Ecto neural progenitor cell (in vitro differentiated cells): Measurements from ENCODE around the gene GLTPD2.

Source experiments
- DNase-seq: peaks from one replicate; pipeline ENCODE4 v3.0.0-alpha.2; 2018; ENCODE audit warnings: low spot score

The GLTPD2 gene

DNA sequence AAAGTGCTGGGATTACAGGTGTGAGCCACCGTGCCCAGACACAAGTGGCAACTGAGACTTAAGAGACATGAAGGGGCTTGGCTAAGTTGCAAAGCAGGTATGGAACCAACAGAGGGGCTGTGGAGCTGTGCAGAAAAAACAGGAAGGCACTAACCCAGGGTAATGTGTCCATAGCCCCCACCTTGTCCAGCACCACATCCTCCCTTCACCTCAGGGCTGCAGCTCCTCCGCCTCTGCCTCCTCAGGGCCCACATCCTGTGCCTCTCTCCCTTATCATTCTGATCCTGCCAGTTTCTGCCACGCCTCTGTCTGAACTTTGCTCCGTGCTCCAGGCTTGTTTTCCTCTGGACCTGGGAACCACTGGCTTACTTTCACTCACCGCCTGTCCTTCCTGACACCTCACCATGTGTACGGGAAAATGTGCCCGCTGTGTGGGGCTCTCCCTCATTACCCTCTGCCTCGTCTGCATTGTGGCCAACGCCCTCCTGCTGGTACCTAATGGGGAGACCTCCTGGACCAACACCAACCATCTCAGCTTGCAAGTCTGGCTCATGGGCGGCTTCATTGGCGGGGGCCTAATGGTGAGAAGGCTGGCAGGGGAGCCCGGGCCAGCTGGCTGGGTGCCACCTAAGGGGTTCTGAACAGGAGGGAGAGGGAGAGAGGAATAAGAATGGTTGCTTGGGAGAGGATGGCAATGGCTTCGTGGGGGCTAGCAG is 17.1 kb upstream of the GLTPD2 start, which contains the start of gene TM4SF5:
TM4SF5 (plus strand) TSS at position 368 of the 716 bp plus-strand sequence; CDS start at position 405, 37 bp downstream.
- DNase-seq = no peak

DNA sequence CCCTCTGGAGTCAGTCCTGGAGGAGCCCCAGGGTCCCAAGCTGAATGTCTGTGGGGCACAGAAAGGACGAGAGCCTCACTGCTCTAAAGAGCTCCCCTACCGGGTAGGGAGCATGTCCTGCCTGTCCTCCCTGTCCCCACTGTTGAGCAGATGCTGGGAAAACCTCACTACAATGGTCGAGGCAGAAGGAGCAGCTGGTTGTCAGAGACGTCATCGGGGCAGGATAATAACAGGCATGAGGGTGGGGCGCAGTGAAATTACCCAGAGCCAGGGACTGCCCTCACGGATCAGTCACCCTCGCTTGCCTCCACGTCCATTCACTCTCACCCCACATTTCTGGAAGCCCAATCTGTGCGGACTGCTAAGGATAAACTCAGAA is 16.5 kb upstream of the GLTPD2 start:
- DNase-seq = no peak

DNA sequence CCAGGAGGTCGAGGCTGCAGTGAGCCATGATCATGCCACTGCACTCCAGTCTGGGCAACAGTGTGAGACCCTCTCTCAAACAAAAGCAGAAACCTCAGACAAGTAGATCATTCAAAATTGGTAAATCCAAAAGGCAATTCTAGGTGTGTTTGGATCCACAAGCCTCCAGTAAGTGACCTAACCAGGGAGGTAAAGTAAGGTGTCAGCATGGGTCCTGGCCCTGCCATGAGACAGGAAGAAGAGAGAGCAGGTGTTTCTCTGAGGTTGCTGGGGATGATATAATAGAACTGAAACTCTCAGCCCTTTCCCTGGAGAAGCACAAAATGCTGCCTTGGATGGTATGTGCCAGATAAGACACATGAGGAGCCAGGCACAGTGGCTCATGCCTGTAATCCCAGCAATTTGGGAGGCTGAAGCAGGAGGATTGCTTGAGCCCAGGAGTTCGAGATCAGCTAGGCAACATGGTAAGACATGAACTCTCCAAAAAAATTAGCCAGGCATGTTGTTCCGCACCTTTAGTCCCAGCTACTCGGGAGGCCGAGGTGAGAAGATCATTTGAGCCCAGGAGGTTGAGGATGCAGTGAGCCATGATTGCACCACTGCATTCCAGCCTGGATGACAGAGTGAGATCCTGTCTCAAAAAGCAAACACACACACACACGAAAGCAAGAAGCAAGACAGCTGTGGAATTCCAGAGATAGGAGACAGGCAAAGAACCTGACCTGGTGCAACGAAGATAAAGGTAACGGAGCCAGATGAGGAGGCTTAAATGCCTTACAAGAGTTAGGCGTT is 10.6 kb upstream of the GLTPD2 start:
- DNase-seq = no peak

DNA sequence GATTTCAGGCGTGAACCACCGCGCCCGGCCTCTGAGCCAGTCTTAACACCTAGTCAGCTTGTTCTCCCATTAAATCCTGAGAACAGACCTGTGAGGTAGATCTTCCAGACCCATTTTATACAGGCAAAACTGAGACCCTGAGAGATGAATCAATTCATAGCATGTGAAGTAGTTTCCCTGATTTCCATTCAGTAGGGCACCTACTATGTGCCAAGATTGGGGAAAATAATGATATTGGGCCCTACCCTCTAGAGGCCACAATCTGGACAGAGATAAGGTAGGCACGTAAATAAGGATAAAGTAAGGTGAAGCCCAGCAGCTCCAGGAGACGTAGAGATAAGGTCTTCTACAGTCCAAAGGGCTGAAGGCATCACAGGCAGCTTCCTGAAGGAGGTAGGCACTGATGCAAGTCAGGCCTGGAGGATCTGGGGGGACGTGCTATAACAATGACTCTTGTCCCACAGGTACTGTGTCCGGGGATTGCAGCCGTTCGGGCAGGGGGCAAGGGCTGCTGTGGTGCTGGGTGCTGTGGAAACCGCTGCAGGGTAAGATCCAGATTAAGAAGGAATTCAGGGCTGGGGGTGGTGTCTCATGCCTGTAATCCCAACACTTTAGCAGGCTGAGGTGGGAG is 8.3 kb upstream of the GLTPD2 start:
- no peak for DNase-seq

DNA sequence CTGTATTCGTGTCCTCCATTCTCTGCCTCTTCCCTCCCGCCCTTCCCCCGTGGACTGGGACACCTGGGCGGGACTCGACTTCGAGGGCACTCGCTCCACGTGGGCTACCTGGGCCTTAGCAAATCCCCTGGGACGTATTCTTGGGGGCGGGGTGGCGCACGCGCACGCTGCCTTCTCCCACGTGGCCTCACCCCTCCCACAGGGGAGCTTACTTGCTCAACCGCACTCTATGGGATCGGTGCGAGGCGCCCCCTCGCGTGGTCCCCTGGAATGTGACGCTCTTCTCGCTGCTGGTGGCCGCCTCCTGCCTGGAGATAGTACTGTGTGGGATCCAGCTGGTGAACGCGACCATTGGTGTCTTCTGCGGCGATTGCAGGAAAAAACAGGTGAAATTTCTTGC is 6.1 kb upstream of the GLTPD2 start:
- DNase-seq = no peak

DNA sequence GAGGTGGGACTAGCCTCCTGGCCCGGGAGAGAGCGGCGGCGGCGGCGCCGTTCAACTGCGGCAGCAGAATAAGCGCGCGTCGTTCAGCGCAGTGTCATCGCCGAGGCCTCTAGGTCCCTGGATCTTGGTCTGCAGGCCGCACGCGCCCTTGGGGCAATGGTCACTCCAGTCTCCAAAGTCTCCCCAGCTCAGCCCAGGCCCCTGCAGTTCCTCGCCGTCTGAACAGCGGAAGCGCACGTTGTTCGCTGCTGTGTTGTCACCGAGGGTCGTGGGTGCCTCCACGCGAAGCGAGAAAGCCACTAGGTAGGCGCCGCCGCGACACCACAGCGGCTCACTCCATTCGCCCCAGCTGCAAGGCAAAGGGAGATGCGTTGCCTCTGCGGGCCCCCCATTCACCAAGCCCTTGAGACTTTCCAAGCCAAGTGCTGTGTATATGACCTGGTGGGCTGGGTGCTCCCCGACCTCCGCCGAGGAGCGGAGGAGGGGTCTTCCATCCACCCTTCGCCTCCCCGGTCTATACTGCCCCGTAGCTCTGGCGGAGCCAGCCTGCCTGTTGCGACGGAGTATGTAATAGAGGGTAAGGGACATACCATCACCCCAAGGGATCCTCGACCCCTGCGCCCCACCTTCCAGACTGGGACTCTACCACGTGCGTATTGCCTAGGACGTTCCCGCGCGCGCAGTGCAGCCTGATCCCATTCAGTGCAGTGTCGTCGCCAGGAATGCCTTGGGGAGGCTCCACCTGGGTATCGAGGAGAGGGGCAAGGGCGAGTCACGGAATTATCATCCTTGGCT is 3.3 kb upstream of the GLTPD2 start:
- no peak for DNase-seq

DNA sequence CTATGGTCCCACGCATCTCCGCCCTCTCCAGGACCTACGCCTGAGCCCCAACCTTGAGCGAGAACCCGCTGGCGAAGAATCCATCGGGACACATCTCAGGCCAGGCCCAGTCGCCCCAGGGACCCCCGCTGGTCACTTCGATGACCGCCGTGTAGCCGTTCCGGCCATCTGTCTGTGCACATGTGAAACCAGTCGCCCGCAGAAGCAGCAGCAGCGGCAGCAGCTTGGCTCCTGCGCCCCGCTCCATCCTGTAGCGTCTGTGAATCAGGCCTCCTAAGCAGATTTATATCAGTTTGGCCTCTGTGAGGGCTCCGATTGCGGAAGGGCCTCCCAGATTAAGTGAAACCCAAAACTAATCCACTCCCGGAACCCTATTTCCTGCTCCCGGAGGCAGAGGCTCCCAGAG is 2.7 kb upstream of the GLTPD2 start, which contains the start of gene VMO1:
VMO1 (minus strand) TSS at position 259 of the 406 bp plus-strand sequence; CDS start at position 247, 12 bp downstream.
- peak; percentile 69 for DNase-seq

DNA sequence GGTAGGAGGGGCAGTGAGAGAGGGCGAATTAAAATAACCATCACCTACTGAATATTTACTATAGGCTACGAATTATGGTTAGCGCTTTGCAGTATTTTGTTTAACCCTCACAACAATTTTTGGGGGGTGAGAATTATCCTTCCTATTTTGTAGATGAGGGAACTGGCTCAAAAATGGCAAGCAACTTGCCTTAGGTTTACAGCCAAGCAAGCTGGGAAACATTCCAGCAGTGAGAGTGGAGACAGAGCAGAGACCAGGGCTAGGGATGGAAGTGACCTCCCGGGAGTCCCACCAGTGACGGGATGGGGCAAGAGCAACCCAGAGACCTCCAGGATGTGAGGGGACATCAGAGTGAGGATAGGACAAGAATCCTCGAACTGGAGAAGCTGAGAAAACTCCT is 2.2 kb upstream of the GLTPD2 start:
- DNase-seq = no peak

DNA sequence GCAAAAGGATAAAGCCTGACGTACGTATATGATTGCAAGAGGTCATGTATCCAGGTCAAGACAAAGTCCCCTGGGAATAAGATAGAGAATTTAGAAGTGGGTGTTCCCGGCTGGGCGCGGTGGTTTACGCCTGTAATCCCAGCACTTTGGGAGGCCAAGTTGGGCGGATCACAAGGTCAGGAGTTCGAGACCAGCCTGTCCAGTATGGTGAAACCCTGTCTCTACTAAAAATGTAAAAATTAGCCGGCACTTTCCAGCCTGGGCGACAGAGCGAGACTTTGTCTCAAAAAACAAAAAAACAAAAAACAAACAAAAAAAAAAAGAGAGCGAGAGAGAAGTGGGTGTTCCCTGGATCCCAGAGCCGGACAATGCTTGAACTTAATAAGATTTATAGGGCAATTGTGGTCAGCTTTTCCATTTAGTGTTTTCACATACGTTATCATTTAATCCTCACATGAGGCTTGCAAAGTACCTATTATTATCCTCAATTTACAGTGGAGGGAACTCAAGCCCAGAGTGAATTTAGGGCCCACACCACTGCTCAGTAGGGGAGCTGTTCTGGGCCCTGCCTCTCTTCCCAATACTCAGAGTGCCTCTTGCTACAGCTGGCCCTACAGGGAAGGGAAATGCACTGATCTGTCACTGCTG is 481 bp upstream of the GLTPD2 start:
- DNase-seq = no peak

DNA sequence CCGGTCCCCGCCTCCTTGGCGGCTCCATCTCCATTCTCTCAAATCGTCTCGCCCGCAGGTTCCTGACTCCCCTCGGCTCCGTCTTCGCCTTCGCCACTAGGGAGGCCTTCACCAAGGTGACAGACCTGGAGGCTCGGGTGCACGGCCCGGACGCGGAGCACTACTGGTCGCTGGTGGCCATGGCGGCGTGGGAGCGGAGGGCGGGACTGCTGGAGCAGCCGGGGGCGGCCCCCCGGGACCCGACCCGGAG is 862 bp downstream of the GLTPD2 start:
- DNase-seq = no peak

DNA sequence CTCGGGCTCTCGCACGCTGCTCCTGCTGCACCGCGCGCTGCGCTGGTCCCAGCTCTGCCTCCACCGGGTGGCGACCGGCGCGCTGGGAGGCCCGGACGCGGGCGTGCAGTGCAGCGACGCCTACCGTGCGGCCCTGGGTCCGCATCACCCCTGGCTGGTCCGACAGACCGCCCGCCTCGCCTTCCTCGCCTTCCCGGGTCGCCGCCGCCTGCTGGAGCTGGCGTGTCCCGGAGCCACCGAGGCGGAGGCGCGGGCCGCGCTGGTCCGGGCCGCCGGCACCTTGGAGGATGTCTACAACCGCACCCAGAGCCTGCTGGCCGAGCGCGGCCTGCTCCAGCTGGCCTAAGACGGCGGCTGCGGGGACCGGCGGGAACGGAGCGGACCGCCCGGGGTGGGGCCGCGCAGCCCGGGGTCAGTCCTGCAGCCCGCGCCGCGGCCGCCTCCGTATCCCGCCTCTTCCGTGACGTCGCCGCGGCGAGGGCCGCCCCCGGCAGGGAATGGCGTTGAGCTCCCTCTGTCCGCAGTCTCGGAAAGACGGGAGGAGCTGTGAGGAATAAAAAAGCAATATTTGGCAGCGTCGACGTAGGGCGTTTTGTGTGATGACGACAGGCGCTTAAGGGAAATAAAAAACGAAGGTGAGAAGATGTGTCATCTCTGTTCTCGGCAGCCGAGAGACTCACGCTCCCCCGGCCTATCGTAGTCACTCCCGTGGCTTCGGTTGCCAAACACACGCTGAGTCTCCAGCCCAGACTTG is 1.4 kb downstream of the GLTPD2 start:
- peak; percentile 95 for DNase-seq

DNA sequence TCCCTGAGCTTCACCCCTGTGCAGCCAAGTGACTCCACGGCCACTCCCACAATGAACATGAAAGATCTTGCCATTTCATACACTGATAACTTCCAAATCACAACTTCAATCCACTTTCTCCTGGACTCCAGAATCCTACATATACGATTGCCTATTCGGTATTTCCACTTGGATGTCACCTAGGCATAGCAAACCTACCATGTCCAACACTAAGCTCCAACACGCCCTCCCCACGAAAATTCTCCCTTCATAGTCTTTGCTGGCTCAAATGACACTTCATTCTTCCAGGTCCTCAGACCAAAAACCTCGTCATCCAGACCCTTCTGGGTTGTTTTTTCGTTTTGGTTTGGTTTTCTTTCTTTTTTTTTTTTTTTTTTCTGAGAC is 1.9 kb downstream of the GLTPD2 start:
- DNase-seq = no peak

DNA sequence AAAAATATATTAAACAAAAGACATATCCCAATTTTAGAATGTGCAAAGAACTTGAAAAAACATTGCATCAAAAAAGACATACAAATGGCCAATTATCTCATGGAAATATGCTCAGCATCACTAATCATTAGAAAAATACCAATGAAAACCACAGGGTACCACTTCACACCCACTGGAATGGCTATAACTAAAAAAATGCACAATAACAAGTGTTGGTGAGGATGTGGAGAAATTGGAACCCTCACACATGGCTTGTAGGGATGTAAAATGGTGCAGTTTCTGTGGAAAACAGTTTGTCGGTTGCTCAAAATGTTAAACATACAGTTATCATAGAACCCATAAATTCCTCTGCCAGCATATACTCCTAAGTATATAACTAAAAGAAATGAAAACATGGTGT is 6.4 kb downstream of the GLTPD2 start:
- no peak for DNase-seq

DNA sequence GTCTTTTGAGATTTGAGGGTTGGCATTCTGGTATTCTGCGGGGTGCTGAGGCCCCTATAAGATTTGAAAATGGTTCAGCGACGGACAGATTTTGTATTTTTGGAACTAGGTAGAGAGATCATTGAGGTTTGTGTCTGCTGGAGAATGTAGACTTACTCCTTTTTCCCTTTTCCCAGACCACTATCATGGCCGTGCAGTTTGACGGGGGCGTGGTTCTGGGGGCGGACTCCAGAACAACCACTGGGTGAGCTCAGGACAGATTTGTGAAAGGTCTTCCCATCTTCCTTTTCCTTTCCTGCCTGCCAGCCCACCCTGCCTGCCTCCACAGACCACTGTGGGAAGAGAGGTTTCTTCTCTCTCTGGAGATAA is 7.8 kb downstream of the GLTPD2 start:
- peak; percentile 69 for DNase-seq

DNA sequence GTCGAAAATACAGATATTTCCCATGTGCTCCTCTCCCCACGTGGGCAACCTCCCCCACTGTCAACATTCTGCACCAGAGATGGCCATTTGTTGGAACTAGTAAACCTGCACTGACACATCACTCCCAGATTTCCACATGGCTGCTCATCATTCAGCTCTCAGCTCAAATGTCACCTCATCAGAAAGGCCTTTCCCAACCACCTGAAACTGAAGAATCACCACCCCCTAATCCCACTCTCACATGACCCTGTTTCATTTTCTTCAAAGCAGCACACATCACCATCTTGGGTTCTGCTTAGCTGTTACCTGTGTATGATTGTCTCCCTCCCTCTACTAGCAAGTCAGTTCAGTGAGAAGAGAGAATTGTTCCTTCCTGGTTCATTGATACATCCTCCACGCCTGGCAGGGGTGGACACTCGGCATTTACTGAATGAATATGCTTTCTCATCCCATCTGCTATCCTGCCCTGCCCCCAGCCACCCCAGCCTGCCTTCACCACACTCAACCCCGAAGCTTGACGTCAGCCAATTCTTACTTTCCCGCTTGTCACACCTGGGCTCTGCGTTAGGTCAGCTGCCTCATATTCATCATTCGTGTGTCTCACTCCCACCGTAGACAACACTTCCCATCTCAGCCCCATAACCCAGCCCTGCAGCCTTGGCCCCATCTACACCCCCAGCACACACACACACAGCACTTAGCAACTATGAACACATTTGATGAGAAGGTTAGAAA is 11.9 kb downstream of the GLTPD2 start:
- DNase-seq = no peak

DNA sequence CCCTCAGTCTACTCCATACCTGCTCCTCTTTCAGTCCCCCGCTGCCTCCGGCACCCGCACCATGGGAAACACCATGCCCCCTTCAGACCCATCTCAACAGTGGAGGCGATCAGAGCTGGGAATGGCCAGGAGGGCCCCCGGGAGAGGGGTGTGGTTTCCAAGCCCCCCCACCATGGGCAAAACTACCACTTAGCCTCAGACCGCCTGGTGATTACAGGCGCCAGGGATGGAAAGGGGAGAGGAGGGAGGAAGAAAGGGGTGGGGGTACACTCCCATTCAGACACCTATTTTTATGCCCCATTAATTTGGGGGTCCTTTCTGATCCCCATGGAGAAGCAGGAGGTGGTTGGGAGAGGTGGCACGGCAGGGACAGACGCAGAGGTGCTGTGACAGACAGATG is 13.5 kb downstream of the GLTPD2 start, which contains the start of gene C17orf114:
C17orf114 (minus strand) TSS at position 101 of the 400 bp plus-strand sequence.
- no peak for DNase-seq

DNA sequence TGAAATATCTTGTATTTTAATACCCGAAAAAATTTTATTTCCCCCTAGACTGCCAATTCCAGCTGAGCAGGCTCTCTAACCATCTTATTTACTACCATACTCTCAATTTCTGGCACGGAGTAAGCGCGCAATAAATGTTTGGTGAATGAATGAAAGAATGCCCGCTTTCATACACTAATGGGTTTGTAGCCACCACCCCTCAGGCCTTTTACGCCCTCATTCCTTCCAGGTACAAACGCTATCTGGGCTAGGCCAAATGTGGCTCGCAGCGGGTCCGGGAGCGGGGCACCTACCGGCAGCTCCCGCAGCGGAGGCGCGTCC is 17.7 kb downstream of the GLTPD2 start:
- DNase-seq = no peak

DNA sequence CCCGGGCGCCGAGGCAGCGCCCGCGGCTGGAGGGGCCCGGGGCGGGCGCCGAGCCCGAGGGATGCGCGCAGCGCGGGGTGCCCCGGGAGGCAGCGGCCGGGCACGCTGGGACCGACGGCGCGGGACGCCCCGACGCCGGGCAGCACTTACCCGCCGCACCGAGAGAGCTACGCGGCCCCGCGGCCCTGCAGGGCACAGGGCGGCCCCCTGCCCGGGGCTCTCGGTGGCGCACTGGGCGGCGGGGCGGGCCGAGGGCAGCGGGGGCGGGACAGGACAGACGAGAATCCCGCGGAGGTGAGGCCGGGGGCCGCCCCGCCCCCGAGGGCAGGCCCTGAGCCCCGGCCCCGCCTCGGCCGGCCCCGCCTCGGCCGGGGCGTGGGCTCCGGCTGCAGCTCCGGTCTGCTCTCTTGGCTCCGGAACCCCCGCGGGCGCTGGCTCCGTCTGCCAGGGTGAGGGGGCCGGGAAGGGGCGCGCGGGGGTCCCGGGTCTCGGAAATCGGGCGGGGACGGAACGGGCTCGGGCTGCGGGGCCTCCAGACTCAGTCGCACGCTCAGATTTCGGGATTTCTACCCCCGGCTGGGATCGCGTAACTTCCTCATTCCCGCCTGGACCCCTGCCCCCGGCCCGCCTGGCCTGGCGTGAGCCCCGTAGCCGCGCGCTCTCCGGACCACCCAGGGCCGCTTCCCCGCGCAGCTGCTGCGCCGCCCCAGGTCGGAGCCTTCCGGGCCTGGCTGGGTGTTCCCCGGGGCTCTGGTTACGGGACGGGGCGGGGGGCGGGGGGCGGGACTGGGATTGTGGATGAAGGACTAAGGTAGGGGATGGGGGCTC is 18.2 kb downstream of the GLTPD2 start, which contains the start of gene PLD2:
PLD2 (plus strand) TSS at position 376 of the 828 bp plus-strand sequence. CDS start 621 bp downstream, outside the sequence.
- DNase-seq = peak; percentile 95

DNA sequence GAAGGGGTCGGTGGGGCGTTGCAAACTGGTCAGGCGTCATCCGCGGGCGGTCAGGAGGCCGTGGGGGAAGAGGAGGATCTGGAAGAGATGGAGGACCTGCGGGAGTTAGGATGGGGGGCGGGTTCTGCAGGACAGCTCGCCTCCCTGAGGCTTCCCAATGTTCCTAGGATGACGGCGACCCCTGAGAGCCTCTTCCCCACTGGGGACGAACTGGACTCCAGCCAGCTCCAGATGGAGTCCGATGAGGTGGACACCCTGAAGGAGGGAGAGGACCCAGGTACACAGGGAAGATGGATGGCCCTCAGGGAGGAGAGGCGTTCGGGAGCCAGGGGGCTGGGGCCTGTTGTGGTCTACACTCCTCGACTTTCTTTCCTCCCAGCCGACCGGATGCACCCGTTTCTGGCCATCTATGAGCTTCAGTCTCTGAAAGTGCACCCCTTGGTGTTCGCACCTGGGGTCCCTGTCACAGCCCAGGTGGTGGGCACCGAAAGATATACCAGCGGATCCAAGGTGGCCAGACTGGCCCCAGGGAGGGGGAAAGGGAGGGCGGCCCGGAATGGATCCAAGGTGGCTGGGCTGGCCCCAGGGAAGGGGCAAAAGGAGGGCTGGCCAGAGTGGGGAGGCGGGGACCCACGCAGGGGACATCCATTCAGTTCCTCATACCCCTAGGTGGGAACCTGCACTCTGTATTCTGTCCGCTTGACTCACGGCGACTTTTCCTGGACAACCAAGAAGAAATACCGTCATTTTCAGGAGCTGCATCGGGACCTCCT is 19.0 kb downstream of the GLTPD2 start:
- DNase-seq = no peak
